AG10803 (cell line): ENCODE results near the gene EXOC4.
"Not testable (repeated sequence)": the region's sequence is repeated elsewhere in the genome, so short reads cannot be mapped to it uniquely, and the experiment has no call there.

Experiments
- DNase-seq: peaks from one replicate; pipeline ENCODE4 v3.0.0; 2010; ENCODE audit warnings: low read depth
- H3K4me3 ChIP-seq: 2 replicates; pipeline ENCODE4 v1.5.1; 2011; ENCODE audit warnings: mild to moderate bottlenecking, low read length, control low read depth
- TF ChIP-seq, protein P1 (sequence below): conservative IDR thresholded peaks from 2 replicates; pipeline ENCODE4 v1.5.1; 2011; ENCODE audit warnings: mild to moderate bottlenecking, low read length, control low read depth, inconsistent platforms

EXOC4 gene

GRCh38 chr7:133777701-133778100, 524.8 kb downstream of the EXOC4 start:
- no peak for DNase-seq
- TF ChIP-seq, protein P1, sequence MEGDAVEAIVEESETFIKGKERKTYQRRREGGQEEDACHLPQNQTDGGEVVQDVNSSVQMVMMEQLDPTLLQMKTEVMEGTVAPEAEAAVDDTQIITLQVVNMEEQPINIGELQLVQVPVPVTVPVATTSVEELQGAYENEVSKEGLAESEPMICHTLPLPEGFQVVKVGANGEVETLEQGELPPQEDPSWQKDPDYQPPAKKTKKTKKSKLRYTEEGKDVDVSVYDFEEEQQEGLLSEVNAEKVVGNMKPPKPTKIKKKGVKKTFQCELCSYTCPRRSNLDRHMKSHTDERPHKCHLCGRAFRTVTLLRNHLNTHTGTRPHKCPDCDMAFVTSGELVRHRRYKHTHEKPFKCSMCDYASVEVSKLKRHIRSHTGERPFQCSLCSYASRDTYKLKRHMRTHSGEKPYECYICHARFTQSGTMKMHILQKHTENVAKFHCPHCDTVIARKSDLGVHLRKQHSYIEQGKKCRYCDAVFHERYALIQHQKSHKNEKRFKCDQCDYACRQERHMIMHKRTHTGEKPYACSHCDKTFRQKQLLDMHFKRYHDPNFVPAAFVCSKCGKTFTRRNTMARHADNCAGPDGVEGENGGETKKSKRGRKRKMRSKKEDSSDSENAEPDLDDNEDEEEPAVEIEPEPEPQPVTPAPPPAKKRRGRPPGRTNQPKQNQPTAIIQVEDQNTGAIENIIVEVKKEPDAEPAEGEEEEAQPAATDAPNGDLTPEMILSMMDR = no peak

GRCh38 chr7:133778472-133778871, 525.6 kb downstream of the EXOC4 start:
- DNase-seq = no peak
- TF ChIP-seq, protein P1 = no peak
- no peak overlapping the region for H3K4me3 ChIP-seq

More at GRCh38 chr7:133777701-133778100, 524.8 kb downstream of the EXOC4 start:
- H3K4me3 ChIP-seq = no peak overlapping the region

DNA sequence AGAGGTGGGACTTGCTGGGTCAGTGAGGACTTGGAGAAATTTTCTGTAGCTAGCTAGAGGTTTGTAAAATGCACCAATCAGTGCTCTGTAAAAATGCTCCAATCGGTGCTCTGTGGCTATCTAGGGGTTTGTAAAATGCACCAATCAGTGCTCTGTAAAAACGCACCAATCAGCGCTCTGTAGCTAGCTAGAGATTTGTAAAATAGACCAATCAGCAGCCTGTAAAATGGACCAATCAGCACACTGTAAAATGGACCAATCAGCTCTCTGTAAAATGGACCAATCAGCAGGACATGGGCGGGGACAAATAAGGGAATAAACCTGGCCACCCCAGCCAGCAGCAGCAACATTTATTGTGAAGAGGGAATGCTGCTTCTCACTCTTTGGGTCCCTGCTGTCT, 526.7 kb downstream of the EXOC4 start:
- not testable (repeated sequence) for DNase-seq, H3K4me3 ChIP-seq

DNA sequence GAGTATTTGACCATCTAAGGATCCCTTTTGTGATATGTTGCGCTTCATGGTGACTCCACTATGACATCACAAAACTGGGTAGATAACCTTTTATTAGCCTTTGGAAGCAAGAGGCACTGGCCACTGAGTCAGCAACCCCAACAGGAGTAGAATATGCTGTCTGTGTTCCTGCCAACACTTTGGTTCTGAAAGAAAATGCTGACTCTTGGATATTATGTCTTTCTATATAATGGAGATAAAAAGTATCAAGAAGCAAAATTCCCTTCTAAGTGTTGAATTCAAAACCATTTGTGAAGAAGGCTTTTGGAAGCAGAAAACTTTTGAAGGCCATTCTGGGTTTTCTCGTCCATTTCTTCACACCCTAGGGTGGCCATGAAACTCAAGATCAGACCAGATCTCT, 528.0 kb downstream of the EXOC4 start:
- H3K4me3 ChIP-seq = no peak overlapping the region
- TF ChIP-seq, protein P1 = no peak
- no peak for DNase-seq

GRCh38 chr7:133781486-133782090, 528.7 kb downstream of the EXOC4 start:
- TF ChIP-seq, protein P1 = no peak
- no peak for DNase-seq
- no peak overlapping the region for H3K4me3 ChIP-seq

- H3K4me3 ChIP-seq = no peak overlapping the region
- DNase-seq = no peak
- TF ChIP-seq, protein P1 = no peak
Observed at GRCh38 chr7:133782470-133782869, 529.6 kb downstream of the EXOC4 start.

- TF ChIP-seq, protein P1 = no peak
- no peak for DNase-seq
Observed at GRCh38 chr7:133783276-133783675, 530.4 kb downstream of the EXOC4 start.

GRCh38 chr7:133784486-133785001, 531.7 kb downstream of the EXOC4 start:
- no peak for DNase-seq
- TF ChIP-seq, protein P1 = no peak
- no peak overlapping the region for H3K4me3 ChIP-seq

More at GRCh38 chr7:133783276-133783675, 530.4 kb downstream of the EXOC4 start:
- H3K4me3 ChIP-seq = no peak overlapping the region
